Dendritic cell treated with granulocyte-macrophage colony-stimulating factor and Interleukin-4, amounts not matched to agents 40 ng/mL and 50 ng/mL, for 4 days (primary cell): ENCODE measurements around the gene GRIA1.

Experiments
- H3K27ac Mint-ChIP-seq: one replicate; pipeline ENCODE4 v1.8.0; 2022; ENCODE audit warnings: mild to moderate bottlenecking, mixed read lengths
- H3K27me3 Mint-ChIP-seq: one replicate; pipeline ENCODE4 v1.8.0; 2022; ENCODE audit warnings: mild to moderate bottlenecking, mixed read lengths
- H3K36me3 Mint-ChIP-seq: one replicate; pipeline ENCODE4 v1.8.0; 2022; ENCODE audit warnings: low read depth, mixed read lengths
- H3K4me1 Mint-ChIP-seq: one replicate; pipeline ENCODE4 v1.8.0; 2022; ENCODE audit warnings: low read depth, mixed read lengths
- H3K4me3 Mint-ChIP-seq: one replicate; pipeline ENCODE4 v1.8.0; 2022; ENCODE audit warnings: mild to moderate bottlenecking, moderate library complexity, mixed read lengths
- H3K9me3 Mint-ChIP-seq: one replicate; pipeline ENCODE4 v1.8.0; 2022; ENCODE audit warnings: mixed read lengths
- intact Hi-C: fragments of 100-400 bp; cut with micrococcal nuclease; formaldehyde crosslinking; loops from one replicate; pipeline ENCODE4 v1.15.0; 2022

GRIA1 gene

DNA sequence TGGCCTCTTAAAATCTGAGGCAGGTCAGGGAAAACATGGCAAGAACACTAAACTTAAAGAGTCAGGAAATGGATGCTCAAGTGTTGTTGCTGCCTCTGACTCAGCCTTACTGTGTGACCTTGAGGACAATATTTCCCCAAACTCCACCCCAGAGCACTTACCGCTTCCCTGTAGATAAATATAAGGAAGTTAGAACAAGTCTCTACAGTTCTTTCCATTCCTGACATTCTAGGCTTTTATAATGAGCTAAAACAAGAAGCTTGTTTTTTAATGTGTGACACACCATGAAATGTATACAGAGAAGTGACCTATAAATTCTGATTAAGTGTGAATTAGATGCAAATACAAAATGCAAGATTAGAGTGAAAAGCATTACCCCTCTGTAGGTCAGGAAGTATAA lies 129.3 kb downstream of the GRIA1 start:
- Mint-ChIP-seq H3K27ac (no peak overlapping the region), H3K9me3 (no peaks in the 10 kb centered on the region), H3K4me1 (no peaks in the 10 kb centered on the region), H3K36me3 (no peaks in the 10 kb centered on the region), H3K27me3 (no peaks in the 10 kb centered on the region), H3K4me3 (no peak overlapping the region)
- intact Hi-C loops: no loop called here

DNA sequence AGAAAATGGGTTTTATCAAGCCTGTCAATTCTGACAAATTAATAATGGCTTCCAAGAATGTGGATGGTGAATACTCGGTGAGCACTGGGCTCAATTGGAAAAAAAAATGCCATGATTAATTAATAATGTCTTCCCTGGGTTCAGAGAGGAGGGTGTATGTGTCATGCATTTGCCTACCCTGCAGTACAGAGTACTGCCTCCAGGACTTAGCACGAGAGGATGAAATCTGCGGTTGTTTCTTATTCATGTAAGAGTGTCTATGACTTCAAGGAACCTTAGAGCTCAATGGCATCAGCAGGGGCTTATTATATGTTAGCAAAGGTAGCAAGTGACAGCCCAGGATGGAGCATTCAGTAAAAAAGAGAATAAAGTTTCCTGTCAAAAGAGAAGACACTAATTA lies 132.7 kb downstream of the GRIA1 start:
- Mint-ChIP-seq H3K27ac (no peak overlapping the region), H3K36me3 (no peaks in the 10 kb centered on the region), H3K27me3 (no peaks in the 10 kb centered on the region), H3K4me3 (no peak overlapping the region), H3K4me1 (no peaks in the 10 kb centered on the region), H3K9me3 (no peaks in the 10 kb centered on the region)
- intact Hi-C loops: no loop called here

DNA sequence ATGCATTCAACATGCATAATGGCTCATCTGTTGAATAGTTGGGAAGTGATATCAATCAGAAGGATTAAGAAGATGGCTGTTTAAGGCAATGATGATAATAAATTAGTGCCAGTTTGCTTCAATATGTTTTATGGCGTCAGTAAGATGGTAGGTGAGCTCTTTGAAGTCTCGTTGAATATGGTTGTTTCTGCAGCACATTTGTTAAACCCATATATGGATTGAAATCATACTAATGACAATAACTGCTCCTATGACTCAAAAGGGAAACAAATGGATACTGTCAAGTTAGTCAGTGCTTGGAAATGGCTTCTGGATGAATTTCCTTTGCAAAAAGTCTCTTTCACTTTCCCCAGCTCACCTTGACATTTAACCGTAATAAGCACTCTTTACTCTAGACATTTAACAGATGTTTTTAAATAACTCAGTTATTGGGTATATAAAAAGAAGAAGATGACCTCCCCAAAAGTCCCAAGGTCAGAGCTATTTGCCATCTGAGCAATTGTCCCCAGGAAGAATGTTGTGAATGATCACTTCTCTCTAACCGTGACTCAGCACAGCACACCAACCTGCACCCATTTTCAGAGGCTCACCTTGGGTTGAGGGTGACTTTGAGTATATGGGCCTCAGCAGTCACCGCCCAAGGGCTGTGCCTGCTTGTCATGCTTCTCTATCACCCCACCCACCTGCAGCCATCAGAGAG lies 133.4 kb downstream of the GRIA1 start:
- no peaks in the 10 kb centered on the region for H3K9me3 Mint-ChIP-seq
- no peaks in the 10 kb centered on the region for H3K36me3 Mint-ChIP-seq
- no peak overlapping the region for H3K4me3 Mint-ChIP-seq
- no peak overlapping the region for H3K27ac Mint-ChIP-seq
- no peaks in the 10 kb centered on the region for H3K27me3 Mint-ChIP-seq
- intact Hi-C loops: no loop called here
- H3K4me1 Mint-ChIP-seq: no peaks in the 10 kb centered on the region

DNA sequence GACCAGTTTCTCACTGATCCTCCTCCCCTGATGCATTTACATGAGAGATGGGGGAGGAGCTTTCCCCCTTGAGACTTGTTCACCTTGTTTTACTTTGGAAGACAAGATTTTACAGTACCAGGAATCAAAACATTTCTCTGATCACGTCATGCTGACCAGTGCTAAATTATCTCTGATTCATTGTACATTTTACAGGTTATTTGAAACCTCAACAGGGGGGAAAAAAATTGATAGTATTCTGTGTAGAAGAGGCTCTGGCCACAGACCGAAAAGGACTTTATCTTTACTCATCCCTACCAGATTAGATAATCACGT lies 133.9 kb downstream of the GRIA1 start:
- Mint-ChIP-seq H3K27ac (no peak overlapping the region), H3K36me3 (no peaks in the 10 kb centered on the region), H3K4me3 (no peak overlapping the region), H3K27me3 (no peaks in the 10 kb centered on the region), H3K9me3 (no peaks in the 10 kb centered on the region), H3K4me1 (no peaks in the 10 kb centered on the region)
- intact Hi-C loops: no loop called here

DNA sequence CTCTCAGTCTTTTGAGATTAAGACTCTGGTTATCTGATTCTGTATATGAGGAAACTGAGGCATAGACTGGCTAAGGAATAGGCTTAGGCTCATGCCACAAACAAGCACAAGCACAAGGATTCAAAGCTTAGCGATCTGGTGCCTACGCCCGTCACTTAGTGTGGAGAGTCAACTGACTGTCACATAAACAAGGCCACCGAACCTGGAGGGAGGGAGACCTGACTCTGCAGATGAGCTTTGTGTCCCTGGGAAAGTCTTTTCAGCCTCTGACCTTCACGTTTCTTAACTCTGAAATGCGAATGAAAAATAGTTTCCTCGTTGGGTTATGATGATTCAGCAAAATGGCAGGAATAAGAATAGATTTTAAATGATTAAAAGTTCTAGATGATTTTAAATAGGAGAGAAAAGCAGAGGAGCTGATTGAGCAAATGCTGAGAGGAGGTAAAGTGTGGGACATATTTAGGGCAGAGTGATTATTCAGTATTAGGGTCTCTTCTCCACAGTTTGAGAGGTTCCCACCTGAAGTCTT lies 135.4 kb downstream of the GRIA1 start:
- intact Hi-C loops: no loop called here
- no peaks in the 10 kb centered on the region for H3K9me3 Mint-ChIP-seq
- H3K4me3 Mint-ChIP-seq: no peak overlapping the region

DNA sequence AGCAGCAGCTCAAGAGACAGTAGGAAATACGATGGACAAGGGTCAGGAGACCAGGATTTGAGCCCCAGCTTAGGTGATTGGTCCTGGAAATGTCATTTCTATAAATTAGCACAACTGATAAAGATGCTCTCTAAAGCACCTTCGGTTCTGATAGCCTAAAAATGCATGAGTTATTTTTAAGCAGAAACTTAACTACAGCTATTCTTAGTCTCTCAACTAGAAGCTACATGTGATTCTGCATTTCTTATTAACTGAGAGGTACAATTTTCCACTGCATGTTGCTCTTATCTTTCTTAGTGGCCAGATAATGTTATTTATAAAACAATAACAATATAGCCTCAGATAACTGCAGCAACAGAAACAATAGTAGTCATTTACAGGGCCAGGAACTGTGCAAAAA lies 136.4 kb downstream of the GRIA1 start:
- Mint-ChIP-seq H3K27ac (no peak overlapping the region), H3K36me3 (no peaks in the 10 kb centered on the region), H3K4me3 (no peak overlapping the region), H3K27me3 (no peaks in the 10 kb centered on the region), H3K9me3 (no peaks in the 10 kb centered on the region), H3K4me1 (no peaks in the 10 kb centered on the region)
- intact Hi-C loops: no loop called here

More for the DNA sequence above, 135.4 kb downstream of the GRIA1 start:
- H3K36me3 Mint-ChIP-seq: no peaks in the 10 kb centered on the region
- H3K4me1 Mint-ChIP-seq: no peaks in the 10 kb centered on the region
- no peak overlapping the region for H3K27ac Mint-ChIP-seq
- no peaks in the 10 kb centered on the region for H3K27me3 Mint-ChIP-seq

DNA sequence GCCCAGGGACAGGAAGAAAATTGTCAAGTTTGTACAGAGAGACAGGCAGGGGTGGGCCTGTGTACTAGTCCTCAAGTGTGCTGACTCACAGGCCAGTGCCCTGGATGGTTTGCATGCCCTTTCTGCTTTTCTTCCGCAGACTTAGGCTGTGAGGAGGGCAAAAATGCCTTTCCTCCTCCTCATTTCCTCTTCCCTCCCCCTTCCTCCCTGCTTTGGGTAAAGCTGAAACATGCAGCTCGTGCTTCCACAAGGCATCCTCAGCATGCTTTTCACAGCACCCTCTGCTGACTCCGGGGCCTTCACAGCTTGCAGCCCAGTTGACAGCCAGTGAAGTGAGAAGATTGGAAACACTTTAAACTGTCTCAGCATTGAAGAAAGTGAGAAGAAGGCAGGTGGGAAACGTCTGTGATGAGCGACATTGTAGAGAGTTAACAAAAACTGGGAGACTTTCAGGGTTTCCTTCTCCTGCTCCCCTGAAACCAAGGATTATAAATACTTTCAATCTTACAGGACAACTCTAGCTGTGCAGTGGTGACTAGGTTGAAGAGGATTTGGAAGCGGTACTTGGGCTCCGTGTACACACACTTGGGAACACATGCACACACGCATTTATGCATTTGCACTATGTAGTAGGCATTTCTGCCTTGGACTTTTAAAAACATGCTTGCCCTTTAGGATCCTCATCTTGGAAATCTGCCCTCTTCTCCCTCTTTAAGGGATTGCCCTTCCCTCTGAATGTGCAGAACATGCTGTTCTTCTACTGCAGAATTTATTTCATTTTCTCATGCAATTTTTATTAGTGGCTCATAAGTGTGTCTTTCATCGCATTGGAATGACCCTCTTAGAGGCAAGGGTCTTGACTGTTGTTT lies 138.8 kb downstream of the GRIA1 start:
- H3K36me3 Mint-ChIP-seq: no peaks in the 10 kb centered on the region
- H3K27me3 Mint-ChIP-seq: no peaks in the 10 kb centered on the region
- no peaks in the 10 kb centered on the region for H3K9me3 Mint-ChIP-seq
- H3K4me3 Mint-ChIP-seq: no peak overlapping the region
- intact Hi-C loops: no loop called here
- no peak overlapping the region for H3K27ac Mint-ChIP-seq
- no peaks in the 10 kb centered on the region for H3K4me1 Mint-ChIP-seq

DNA sequence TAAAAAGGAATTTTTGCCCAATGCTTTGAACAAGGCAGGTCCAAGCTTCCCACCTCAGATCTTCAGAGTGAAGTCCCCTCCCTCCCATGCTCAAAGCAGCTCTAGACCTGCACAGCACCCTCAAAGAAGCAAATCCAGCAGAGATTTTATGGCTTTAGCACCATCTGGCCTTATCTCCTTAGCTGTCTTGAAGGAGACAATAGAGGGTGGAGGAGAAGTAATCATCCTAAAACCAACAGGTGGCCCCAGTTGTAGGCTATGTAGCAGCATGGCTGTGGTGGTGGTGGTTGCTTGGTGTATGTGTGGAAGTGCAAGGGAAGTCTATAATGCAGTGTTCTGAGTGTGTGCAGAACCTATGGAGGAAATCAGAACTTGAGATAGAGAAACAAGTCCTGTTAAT lies 140.1 kb downstream of the GRIA1 start:
- no peak overlapping the region for H3K27ac Mint-ChIP-seq
- H3K4me1 Mint-ChIP-seq: no peaks in the 10 kb centered on the region
- H3K4me3 Mint-ChIP-seq: no peak overlapping the region
- H3K36me3 Mint-ChIP-seq: no peaks in the 10 kb centered on the region
- H3K9me3 Mint-ChIP-seq: no peaks in the 10 kb centered on the region
- no peaks in the 10 kb centered on the region for H3K27me3 Mint-ChIP-seq
- intact Hi-C loops: no loop called here

DNA sequence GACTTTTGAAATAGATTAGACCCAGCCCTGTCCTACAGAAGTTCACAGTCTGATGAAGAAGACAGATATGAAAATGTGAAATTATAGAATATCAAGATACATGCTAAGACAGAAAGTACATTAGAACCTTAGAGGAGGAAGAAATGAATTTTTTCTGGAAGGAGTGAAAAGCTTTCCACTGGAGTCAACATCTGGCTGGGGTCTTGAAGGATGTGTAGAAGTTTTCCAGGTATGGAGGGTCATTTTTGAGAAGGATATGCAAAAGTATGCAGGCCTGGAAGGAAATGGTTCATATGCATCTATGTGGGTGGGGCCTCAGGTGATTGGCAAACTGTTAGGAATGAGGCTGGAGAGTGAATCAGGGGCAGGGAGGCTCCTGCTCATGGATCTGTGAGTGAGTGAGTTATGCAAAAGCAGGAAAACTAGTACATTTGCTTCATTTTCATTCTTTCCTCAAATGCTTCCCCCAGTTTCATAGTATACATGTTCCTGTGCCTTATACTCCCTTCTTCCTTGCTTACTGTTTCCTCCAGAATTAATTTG lies 142.3 kb downstream of the GRIA1 start:
- no peaks in the 10 kb centered on the region for H3K27me3 Mint-ChIP-seq
- no peak overlapping the region for H3K27ac Mint-ChIP-seq
- H3K9me3 Mint-ChIP-seq: no peaks in the 10 kb centered on the region
- H3K4me3 Mint-ChIP-seq: no peak overlapping the region
- H3K4me1 Mint-ChIP-seq: no peaks in the 10 kb centered on the region
- H3K36me3 Mint-ChIP-seq: no peaks in the 10 kb centered on the region
- intact Hi-C loops: no loop called here

DNA sequence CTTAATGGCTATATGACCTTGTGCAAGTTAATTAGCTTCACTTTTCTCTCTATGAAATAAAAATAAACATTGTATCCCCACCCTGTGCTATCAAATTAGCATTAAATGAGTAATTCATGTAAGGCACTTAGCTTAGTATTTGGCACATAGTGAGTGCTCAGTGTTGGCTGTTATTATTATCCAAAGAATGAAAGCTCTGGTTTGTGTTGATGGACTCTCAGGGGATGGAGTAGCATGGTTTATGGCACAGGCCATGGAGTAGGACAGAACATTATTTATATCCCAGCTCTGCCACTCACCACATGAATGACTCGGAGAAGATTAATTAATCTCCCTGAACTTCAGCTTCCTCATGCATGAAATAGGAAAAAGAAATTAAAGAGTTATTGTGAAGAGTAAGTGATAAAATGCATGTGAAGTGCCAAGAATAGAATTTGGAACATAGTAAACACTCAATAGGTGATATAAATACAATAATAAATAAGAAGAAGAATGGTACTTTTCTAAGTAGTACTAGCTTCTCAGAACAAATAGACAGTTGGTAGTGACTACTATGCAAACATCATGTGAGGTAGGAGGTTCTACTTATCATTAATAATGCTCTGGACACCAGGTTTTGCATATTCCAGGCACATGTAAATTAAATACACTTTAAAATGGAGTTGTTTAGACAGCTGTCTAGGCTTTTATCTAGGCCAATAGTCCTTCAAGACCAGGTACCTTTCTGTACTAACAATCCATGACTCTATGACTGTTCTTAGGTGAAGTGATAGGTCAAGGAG lies 146.4 kb downstream of the GRIA1 start:
- intact Hi-C loops: no loop called here
- no peaks in the 10 kb centered on the region for H3K27me3 Mint-ChIP-seq
- H3K9me3 Mint-ChIP-seq: no peaks in the 10 kb centered on the region
- no peaks in the 10 kb centered on the region for H3K4me1 Mint-ChIP-seq
- no peak overlapping the region for H3K27ac Mint-ChIP-seq
- H3K4me3 Mint-ChIP-seq: no peak overlapping the region
- H3K36me3 Mint-ChIP-seq: no peaks in the 10 kb centered on the region

DNA sequence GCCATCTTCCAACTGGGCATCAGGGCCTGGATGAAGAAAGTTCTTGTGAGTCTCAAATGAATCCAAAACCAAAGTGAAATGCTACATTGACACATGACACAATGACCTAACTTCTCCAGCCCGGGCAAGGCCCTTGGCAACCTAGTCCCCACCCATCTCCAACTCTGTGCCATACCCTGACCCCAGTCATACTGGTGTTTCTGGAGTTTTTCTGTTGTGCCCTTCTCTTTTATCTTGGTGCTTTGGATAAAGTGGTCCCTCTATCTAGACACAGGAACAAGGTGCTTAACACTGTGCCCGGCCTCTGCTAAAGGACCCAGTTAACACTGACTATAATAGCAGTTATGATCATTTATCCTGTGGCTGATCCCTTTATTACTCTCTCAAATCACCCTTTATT lies 149.8 kb downstream of the GRIA1 start:
- no peaks in the 10 kb centered on the region for H3K27me3 Mint-ChIP-seq
- H3K4me1 Mint-ChIP-seq: no peaks in the 10 kb centered on the region
- H3K9me3 Mint-ChIP-seq: no peaks in the 10 kb centered on the region
- H3K4me3 Mint-ChIP-seq: no peak overlapping the region
- H3K27ac Mint-ChIP-seq: no peak overlapping the region
- intact Hi-C loops: no loop called here
- H3K36me3 Mint-ChIP-seq: no peaks in the 10 kb centered on the region

DNA sequence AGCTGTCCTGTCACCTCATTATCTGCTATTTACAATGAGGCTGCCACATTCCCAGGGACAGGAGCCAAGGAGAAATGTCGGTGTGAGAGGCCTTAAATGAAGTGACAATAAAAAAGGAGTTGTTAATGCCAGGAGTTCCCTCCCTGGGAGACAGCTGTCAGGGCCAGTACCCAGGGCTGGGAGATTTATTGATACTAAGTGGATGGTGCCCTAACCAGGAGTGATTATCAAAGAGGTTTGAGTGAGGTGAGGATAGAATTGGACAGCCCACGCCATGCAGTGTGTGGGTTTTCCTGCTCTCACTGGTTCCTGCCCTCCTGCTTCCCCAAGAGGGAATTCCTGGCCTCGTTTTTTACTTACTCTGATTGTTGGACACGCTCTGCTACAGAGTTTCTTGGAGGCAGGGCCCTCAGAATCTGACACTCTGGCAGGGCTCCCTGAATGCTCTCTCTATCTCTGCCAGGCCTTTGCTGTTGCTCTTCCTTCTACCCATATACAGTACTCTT lies 150.8 kb downstream of the GRIA1 start:
- Mint-ChIP-seq H3K27ac (no peak overlapping the region), H3K9me3 (no peaks in the 10 kb centered on the region), H3K4me1 (no peaks in the 10 kb centered on the region), H3K36me3 (no peaks in the 10 kb centered on the region), H3K4me3 (no peak overlapping the region), H3K27me3 (no peaks in the 10 kb centered on the region)
- intact Hi-C loops: no loop called here

DNA sequence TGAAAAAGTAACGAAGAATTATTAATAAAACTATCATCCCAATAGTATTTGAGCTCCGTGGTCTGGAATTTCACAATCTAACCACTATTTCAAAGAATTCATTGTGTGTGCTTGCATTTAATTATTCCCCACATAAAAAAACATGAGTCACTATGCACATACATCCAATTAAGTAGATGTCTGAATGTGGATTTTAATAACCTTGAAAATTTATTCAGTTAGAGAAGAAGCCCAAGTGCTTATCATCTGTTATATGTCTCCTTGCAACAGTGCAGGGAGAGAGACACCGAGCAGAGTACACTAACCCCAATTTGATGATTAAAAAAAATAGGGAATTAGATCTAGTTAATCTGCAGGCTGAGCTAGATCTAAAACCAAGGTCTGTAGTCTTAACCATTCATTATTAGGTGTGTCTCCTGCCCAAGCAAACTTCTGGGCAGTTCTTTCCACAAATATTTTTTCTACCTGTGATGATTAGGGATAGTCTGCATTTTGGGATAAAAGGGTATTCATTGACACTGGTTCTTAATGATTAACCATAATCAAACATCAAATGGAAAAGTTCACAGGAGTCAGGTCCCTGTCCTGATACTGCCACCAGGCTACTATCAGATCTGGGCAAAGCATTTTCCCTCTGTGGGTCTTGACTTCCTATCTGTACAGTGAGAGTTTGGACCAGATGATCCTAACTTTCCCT lies 164.2 kb downstream of the GRIA1 start:
- Mint-ChIP-seq H3K4me3 (no peak overlapping the region), H3K27ac (no peak overlapping the region), H3K36me3 (no peaks in the 10 kb centered on the region), H3K4me1 (no peaks in the 10 kb centered on the region), H3K27me3 (no peaks in the 10 kb centered on the region), H3K9me3 (peaks cover 7% of the 10 kb centered on the region)
- intact Hi-C loops: no loop called here
